Bladder microvascular endothelial cell (primary cell): ENCODE measurements around the gene WEE2. TPM values are rescaled to one million over a fixed set of nuclear protein-coding genes. Genes with fewer than 3 reads are reported as not detected.

Experiments
- total RNA-seq: library from RNA; depleted of rRNA; stranded (reverse); fragments of >200 nt; gene quantifications from 2 replicates; pipeline ENCODE4 v1.2.3, GENCODE V29; 2014

WEE2 gene
- not detected in 2 replicates for total RNA-seq

GRCh38 chr7:141708351-141708750 is at the start of gene WEE2:
WEE2 (plus strand) TSS chr7:141708353; CDS start chr7:141708759, 406 bp downstream.

GRCh38 chr7:141702047-141702567 is 6.0 kb upstream of the WEE2 start, which contains the start of gene DENND11:
DENND11 (minus strand) TSS chr7:141702166; CDS start chr7:141702153, 13 bp downstream.

GRCh38 chr7:141737836-141738591 is 29.9 kb downstream of the WEE2 start, which contains the start of gene SSBP1:
SSBP1 (plus strand) TSS chr7:141738358; CDS start chr7:141739167, 809 bp downstream.

GRCh38 chr7:141763797-141764196 is 55.6 kb downstream of the WEE2 start, which contains the start of gene TAS2R3:
TAS2R3 (plus strand) TSS chr7:141764097; CDS start chr7:141764159, 62 bp downstream.

GRCh38 chr7:141776374-141776773 is 68.2 kb downstream of the WEE2 start, which contains the start of gene TAS2R4:
TAS2R4 (plus strand) TSS chr7:141776674; CDS start chr7:141778489, 1,815 bp downstream.

Other genes with a start within 250 kb of the WEE2 start
- gene AGK, start 156.9 kb upstream of the WEE2 start, total RNA-seq: 15.2 and 27.9 TPM in 2 replicates
- 28.8 and 161 TPM in 2 replicates for gene DENND11, start 6.2 kb upstream of the WEE2 start, total RNA-seq
- gene SSBP1, start 30.0 kb downstream of the WEE2 start, total RNA-seq: 130 and 147 TPM in 2 replicates
- gene TAS2R3, start 55.7 kb downstream of the WEE2 start, total RNA-seq: 0.97 and 3.9 TPM in 2 replicates
- gene TAS2R4, start 68.3 kb downstream of the WEE2 start, total RNA-seq: 0.32 and 2.1 TPM in 2 replicates
- 0.16 and 2.8 TPM in 2 replicates for gene TAS2R5, start 81.9 kb downstream of the WEE2 start, total RNA-seq
- gene PRSS37, start 133.1 kb downstream of the WEE2 start, total RNA-seq: not detected in 2 replicates
- not detected in 2 replicates for gene OR9A4, start 208.0 kb downstream of the WEE2 start, total RNA-seq
- gene CLEC5A, start 238.6 kb downstream of the WEE2 start, total RNA-seq: not detected in 2 replicates